HFFc6 (cell line): Measurements from ENCODE around the gene MCRS1. TPM values are rescaled to one million over a fixed set of nuclear protein-coding genes. Genes with fewer than 3 reads are reported as not detected.
"Not testable (repeated sequence)": the region's sequence is repeated elsewhere in the genome, so short reads cannot be mapped to it uniquely, and the experiment has no call there.

Experiments
- DNase-seq: peaks from one replicate; pipeline ENCODE4 v3.0.0-alpha.2; 2018
- H3K27ac Mint-ChIP-seq: 2 replicates; pipeline ENCODE4 v1.8.0; 2020; ENCODE audit warnings: mild to moderate bottlenecking, mixed read lengths
- H3K27me3 Mint-ChIP-seq: 2 replicates; pipeline ENCODE4 v1.8.0; 2021; ENCODE audit warnings: mild to moderate bottlenecking, moderate library complexity, mixed read lengths; ENCODE audit not compliant: insufficient read depth
- H3K36me3 Mint-ChIP-seq: 2 replicates; pipeline ENCODE4 v1.8.0; 2021; ENCODE audit warnings: low read depth, mixed read lengths
- H3K4me1 Mint-ChIP-seq: 2 replicates; pipeline ENCODE4 v1.8.0; 2020; ENCODE audit warnings: low read depth, mixed read lengths
- H3K4me3 Mint-ChIP-seq: 2 replicates; pipeline ENCODE4 v1.8.0; 2020; ENCODE audit warnings: mild to moderate bottlenecking, moderate library complexity, mixed read lengths
- H3K9me3 Mint-ChIP-seq: 2 replicates; pipeline ENCODE4 v1.8.0; 2020; ENCODE audit warnings: mild to moderate bottlenecking, mixed read lengths
- total RNA-seq, 6 experiments: library from RNA; stranded (reverse); fragmentation: NEBNext Ultra II Directional; extraction: Animal tissue kit (Norgen Biotek cat#: 25700); gene quantifications; 2 replicates in 1 of 6; 3 replicates in 5 of 6; pipeline ENCODE4 v1.2.3, GENCODE V29; 2021
- TF ChIP-seq, protein P1 (sequence below): fragments of 200-600 bp; sonication (generic); IDR thresholded peaks from 2 replicates; pipeline ENCODE4 v1.5.0; 2021; ENCODE audit warnings: antibody characterized with exemption, mild to moderate bottlenecking

Gene MCRS1
- total RNA-seq, 6 experiments from 2014 or later: 46.2 to 59.8 (median 55.4) TPM

DNA sequence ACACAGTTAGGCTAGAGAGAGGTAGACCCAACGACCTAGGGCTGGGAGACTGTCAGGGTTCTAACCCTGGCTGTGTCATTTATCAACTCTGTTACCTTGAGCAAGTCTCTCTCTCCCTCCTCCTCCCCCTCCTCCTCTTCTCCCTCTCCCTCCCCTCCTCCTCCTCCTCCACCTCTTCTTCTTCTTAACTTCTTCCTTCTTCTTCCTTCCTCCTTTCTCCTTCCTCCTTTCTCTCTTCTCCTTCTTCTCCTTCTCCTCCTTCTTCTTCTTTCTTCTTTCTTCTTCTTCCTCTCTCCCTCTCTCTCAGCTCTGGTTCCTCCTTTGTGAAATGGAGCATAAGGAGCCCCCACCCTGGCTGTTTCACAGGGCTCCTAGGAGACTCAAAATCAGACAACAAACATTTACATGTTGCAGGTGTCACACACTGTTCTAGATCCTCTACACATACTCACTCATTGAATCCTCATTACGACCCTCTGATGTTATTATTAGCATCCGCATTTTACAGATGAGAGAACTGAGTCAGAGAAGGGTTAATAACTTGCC is 31.3 kb downstream of the MCRS1 start:
- peaks cover 23% of the 10 kb centered on the region for H3K27me3 Mint-ChIP-seq
- H3K9me3 Mint-ChIP-seq: no peaks in the 10 kb centered on the region
- DNase-seq: no peak
- H3K27ac Mint-ChIP-seq: no peak overlapping the region
- H3K4me1 Mint-ChIP-seq: peaks cover 27% of the 10 kb centered on the region
- no peak overlapping the region for H3K4me3 Mint-ChIP-seq
- no peaks in the 10 kb centered on the region for H3K36me3 Mint-ChIP-seq
- TF ChIP-seq, protein P1, sequence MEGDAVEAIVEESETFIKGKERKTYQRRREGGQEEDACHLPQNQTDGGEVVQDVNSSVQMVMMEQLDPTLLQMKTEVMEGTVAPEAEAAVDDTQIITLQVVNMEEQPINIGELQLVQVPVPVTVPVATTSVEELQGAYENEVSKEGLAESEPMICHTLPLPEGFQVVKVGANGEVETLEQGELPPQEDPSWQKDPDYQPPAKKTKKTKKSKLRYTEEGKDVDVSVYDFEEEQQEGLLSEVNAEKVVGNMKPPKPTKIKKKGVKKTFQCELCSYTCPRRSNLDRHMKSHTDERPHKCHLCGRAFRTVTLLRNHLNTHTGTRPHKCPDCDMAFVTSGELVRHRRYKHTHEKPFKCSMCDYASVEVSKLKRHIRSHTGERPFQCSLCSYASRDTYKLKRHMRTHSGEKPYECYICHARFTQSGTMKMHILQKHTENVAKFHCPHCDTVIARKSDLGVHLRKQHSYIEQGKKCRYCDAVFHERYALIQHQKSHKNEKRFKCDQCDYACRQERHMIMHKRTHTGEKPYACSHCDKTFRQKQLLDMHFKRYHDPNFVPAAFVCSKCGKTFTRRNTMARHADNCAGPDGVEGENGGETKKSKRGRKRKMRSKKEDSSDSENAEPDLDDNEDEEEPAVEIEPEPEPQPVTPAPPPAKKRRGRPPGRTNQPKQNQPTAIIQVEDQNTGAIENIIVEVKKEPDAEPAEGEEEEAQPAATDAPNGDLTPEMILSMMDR: no peak

GRCh38 chr12:49535921-49536525 is 31.9 kb downstream of the MCRS1 start:
- no peak overlapping the region for H3K4me3 Mint-ChIP-seq
- peaks cover 27% of the 10 kb centered on the region for H3K4me1 Mint-ChIP-seq
- H3K27ac Mint-ChIP-seq: no peak overlapping the region
- DNase-seq: no peak
- no peaks in the 10 kb centered on the region for H3K9me3 Mint-ChIP-seq
- TF ChIP-seq, protein P1: no peak
- no peaks in the 10 kb centered on the region for H3K36me3 Mint-ChIP-seq
- peaks cover 22% of the 10 kb centered on the region for H3K27me3 Mint-ChIP-seq

DNA sequence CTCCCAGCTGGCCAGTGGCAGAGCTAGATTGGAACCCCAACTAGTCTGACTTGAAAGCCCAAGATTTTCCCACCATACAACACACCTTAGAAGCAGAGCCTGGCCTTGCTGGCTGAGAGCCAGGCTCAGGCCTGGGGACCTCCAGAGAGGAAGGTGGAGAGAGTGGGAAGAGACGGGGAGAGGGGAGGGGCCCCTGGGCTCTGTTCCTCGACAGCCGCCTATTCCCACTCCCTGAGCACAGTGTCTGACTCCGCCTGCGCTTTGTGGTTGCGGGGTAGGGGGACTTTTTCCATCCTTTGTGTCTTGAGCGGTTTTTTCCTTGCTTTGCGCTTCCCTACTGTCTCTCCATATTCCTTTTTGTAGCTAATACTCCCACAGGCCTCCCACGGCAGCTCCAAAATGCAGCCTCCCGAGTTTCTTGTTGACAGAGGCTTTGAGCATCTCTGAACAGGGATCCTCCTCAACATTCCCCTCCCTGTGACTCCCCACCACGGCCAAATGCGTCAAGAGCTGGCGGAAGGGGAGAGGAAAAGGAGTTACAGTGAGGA is 33.1 kb downstream of the MCRS1 start:
- DNase-seq: no peak
- Mint-ChIP-seq H3K4me3 (no peak overlapping the region), H3K36me3 (no peaks in the 10 kb centered on the region), H3K27ac (no peak overlapping the region), H3K4me1 (peaks cover 27% of the 10 kb centered on the region), H3K9me3 (no peaks in the 10 kb centered on the region), H3K27me3 (peaks cover 14% of the 10 kb centered on the region)
- TF ChIP-seq, protein P1: no peak

GRCh38 chr12:49534122-49534521 is 33.8 kb downstream of the MCRS1 start:
- H3K27me3 Mint-ChIP-seq: peaks cover 14% of the 10 kb centered on the region
- not testable (repeated sequence) for H3K9me3 Mint-ChIP-seq, H3K27ac Mint-ChIP-seq

DNA sequence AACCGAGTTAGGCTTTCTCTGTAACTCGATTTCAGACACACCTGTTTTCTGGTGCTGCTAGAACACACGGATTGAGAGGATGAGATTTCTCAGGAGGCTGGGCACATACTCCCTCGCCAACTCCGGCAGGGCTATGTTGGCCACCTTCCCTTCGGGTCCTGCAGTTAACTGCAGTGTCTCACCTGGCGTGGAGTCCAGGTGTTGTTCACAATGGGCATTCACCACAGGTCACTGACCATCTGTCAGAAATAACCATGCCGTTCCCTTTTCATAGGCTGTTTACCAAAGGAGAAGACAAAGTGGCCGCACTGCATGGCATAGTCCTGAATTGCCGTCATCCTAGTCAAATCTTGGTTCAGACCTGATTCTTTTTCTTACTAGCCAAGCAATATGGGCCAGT is 34.6 kb downstream of the MCRS1 start:
- DNase-seq: no peak
- no peak overlapping the region for H3K27ac Mint-ChIP-seq
- no peaks in the 10 kb centered on the region for H3K9me3 Mint-ChIP-seq
- H3K36me3 Mint-ChIP-seq: peaks cover 7% of the 10 kb centered on the region; the same call in 1 of the 2 replicates
- H3K27me3 Mint-ChIP-seq: peaks cover 14% of the 10 kb centered on the region
- TF ChIP-seq, protein P1: no peak
- H3K4me3 Mint-ChIP-seq: no peak overlapping the region
- peaks cover 27% of the 10 kb centered on the region for H3K4me1 Mint-ChIP-seq

More at GRCh38 chr12:49534122-49534521, 33.8 kb downstream of the MCRS1 start:
- not testable (repeated sequence) for H3K4me3 Mint-ChIP-seq, H3K36me3 Mint-ChIP-seq, DNase-seq
- H3K4me1 Mint-ChIP-seq: peaks cover 27% of the 10 kb centered on the region

DNA sequence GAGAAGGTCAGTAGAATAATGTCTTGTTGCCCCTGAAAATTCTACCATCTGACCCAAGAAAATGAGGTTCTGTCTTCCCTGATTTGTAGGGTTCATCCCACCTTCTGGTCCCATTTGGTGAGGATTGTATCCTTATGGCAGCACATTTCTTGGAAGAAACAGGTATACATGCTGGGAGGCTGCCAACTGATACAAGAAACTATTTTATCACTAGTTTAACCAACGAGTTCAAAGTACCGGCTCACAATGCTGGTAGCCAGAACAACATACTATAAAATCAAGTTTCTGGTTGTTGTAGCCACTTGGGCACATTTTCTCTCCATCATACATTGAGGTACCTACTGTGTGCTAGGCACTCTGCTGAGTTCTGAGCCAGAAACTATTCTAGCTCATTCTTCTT is 36.2 kb downstream of the MCRS1 start:
- DNase-seq: no peak
- no peak overlapping the region for H3K27ac Mint-ChIP-seq
- peaks cover 15% of the 10 kb centered on the region; the same call in 1 of the 2 replicates for H3K36me3 Mint-ChIP-seq
- H3K27me3 Mint-ChIP-seq: peaks cover 6% of the 10 kb centered on the region; the same call in 1 of the 2 replicates
- H3K9me3 Mint-ChIP-seq: no peaks in the 10 kb centered on the region
- H3K4me3 Mint-ChIP-seq: no peak overlapping the region
- peaks cover 19% of the 10 kb centered on the region for H3K4me1 Mint-ChIP-seq
- TF ChIP-seq, protein P1: no peak
